GM18507 (cell line): ENCODE results near the gene VAMP5.
A peak's percentile ranks its signal among the peaks of the same experiment; 100 is the strongest.
"Not testable (repeated sequence)": the region's sequence is repeated elsewhere in the genome, so short reads cannot be mapped to it uniquely, and the experiment has no call there.

ENCODE experiments used
- DNase-seq: peaks from one replicate; pipeline ENCODE4 v3.0.0; 2011; ENCODE audit warnings: low read depth; ENCODE audit not compliant: insufficient read length; ENCODE audit errors: extremely low spot score
- FAIRE-seq: peaks from 2 replicates; lab custom pipeline; 2011; peaks lifted over from hg19 to GRCh38; lab: Jason Lieb, UNC

VAMP5 gene

GRCh38 chr2:85549095-85549494 is 35.1 kb upstream of the VAMP5 start:
- DNase-seq (no peak), FAIRE-seq (no peak)

GRCh38 chr2:85549826-85550225 is 34.4 kb upstream of the VAMP5 start:
- FAIRE-seq (no peak), DNase-seq (no peak)

GRCh38 chr2:85550486-85550885 is 33.7 kb upstream of the VAMP5 start:
- FAIRE-seq (no peak), DNase-seq (no peak)

GRCh38 chr2:85551698-85552678 is 32.2 kb upstream of the VAMP5 start:
- FAIRE-seq (peak; percentile 86), DNase-seq (peak; percentile 54)

GRCh38 chr2:85553184-85553583 is 31.0 kb upstream of the VAMP5 start:
- FAIRE-seq (no peak), DNase-seq (no peak)

- no peak for FAIRE-seq
These were observed 29.1 kb upstream of the VAMP5 start for GRCh38 chr2:85554980-85555612.

GRCh38 chr2:85557130-85557529 is 27.1 kb upstream of the VAMP5 start:
- no peak for FAIRE-seq
- DNase-seq = no peak

More at GRCh38 chr2:85554980-85555612, 29.1 kb upstream of the VAMP5 start:
- no peak for DNase-seq

- no peak for DNase-seq
- FAIRE-seq = no peak
These were observed 26.1 kb upstream of the VAMP5 start for GRCh38 chr2:85558160-85558559.

GRCh38 chr2:85560403-85560726 is 23.9 kb upstream of the VAMP5 start:
- DNase-seq, FAIRE-seq: not testable (repeated sequence)

GRCh38 chr2:85560812-85561279 is 23.4 kb upstream of the VAMP5 start:
- FAIRE-seq (no peak), DNase-seq (no peak)

- FAIRE-seq = peak; percentile 89
- peak; percentile 91 for DNase-seq
These were observed 22.7 kb upstream of the VAMP5 start, which contains the start of gene GGCX for GRCh38 chr2:85561280-85562212. Gene GGCX (minus strand): TSS chr2:85561493. CDS start chr2:85561428, 65 bp downstream.

GRCh38 chr2:85564144-85564563 is 20.1 kb upstream of the VAMP5 start:
- FAIRE-seq = no peak
- no peak for DNase-seq

- DNase-seq = no peak
- FAIRE-seq = no peak
These were observed 18.0 kb upstream of the VAMP5 start for GRCh38 chr2:85566265-85566664.

GRCh38 chr2:85575739-85576138 is 8.5 kb upstream of the VAMP5 start:
- no peak for DNase-seq
- no peak for FAIRE-seq

- FAIRE-seq (no peak), DNase-seq (no peak)
These were observed 7.2 kb upstream of the VAMP5 start for GRCh38 chr2:85577063-85577385.

- no peak for DNase-seq
These were observed 6.6 kb upstream of the VAMP5 start, which contains the start of gene VAMP8 for GRCh38 chr2:85577386-85578242. Gene VAMP8 (plus strand): TSS chr2:85577586. CDS start chr2:85577647, 61 bp downstream.

GRCh38 chr2:85578243-85579180 is 5.7 kb upstream of the VAMP5 start:
- DNase-seq (no peak), FAIRE-seq (no peak)

More at GRCh38 chr2:85577386-85578242, 6.6 kb upstream of the VAMP5 start, which contains the start of gene VAMP8:
- FAIRE-seq = peak; percentile 80
